ENCODE measurements around the gene SLC8A2.
A peak's percentile ranks its signal among the peaks of the same experiment; 100 is the strongest.

SLC8A2 gene

DNA sequence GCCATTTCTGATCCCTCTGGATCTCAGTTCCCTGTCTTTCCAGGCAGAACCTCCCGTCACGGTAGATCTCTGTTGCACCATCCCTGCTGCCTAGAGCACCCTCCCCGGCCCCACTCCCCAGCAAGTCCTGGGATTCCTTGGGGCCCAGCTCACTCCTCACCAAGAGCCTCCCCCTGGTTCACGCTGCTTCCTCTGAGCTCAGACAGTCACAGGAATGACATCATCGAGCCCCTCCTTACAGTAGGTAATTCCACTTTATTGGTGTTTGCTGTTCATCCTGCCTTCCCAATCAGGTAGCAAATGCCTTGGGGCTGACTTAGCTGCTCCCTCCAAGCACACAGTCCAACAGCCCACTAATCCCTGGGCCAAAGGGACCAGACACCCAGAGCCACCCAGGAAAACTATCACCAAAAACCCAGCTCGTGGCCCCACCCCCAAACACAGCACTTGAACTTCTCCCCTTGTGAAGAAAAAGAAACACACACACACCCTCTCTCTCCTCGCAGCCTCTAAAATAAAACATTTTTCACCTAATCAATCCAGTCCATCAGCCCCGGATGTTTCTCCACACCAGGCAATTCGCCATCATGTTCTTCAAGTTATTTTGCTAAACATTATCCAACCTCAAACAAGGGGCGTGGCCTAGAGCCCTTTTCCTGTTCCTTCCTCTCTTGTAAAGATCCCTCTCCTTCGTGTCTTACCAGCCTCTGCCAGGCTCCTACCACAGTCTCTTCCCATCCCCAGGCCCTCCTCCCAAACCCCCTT, 40.7 kb upstream of the SLC8A2 start:
- no peak overlapping the region for H2BK12ac ChIP-seq (ENCODE audit: low read length)
- peaks cover 5 to 15% of the 10 kb centered on the region in 2 donors for H3K4me1 ChIP-seq (ENCODE audit: control insufficient read depth in 2 of 2, insufficient read depth in 1 of 2, low read depth in 1 of 2, low read length in 2 of 2)
- no peaks in the 10 kb centered on the region for H3K36me3 ChIP-seq (replicated peaks in 1 of 2; ENCODE audit: control insufficient read depth in 2 of 2, insufficient read depth in 2 of 2, low read length in 2 of 2)
- H2AK5ac ChIP-seq (ENCODE audit: low read depth, low read length), result no peak overlapping the region
- H3K23ac ChIP-seq (ENCODE audit: low read depth, low read length, poor library complexity), result no peak overlapping the region
- H3K27me3 ChIP-seq (ENCODE audit: control insufficient read depth in 3 of 3, insufficient read depth in 3 of 3, low read depth in 1 of 3, low read length in 3 of 3), result no peaks in the 10 kb centered on the region
- no peaks in the 10 kb centered on the region for H3K9me3 ChIP-seq (replicated peaks in 1 of 2; ENCODE audit: control insufficient read depth in 2 of 2, insufficient read depth in 1 of 2, low read depth in 1 of 2, low read length in 2 of 2)
- no peak overlapping the region for H2AFZ ChIP-seq (ENCODE audit: low read length)
- no peak overlapping the region for H3K9ac ChIP-seq (ENCODE audit: low read depth, low read length, poor library complexity)
- no peak overlapping the region for H3K4ac ChIP-seq (ENCODE audit: low read length)
- no peak overlapping the region for H2BK5ac ChIP-seq (ENCODE audit: low read length)
- WGBS, 2 donors (ENCODE audit: extremely low coverage in 2 of 2, insufficient read length in 2 of 2, insufficient replicate concordance in 1 of 2), result 100% methylated on average over 1 of the region's 11 CpGs; no CpG with 5 or more reads in 1 of the 2 donors
- no peak overlapping the region for H2BK120ac ChIP-seq (ENCODE audit: low read depth, low read length)
- no peak overlapping the region for H3K14ac ChIP-seq (ENCODE audit: low read length)
- H3K4me2 ChIP-seq (ENCODE audit: insufficient read depth, low read length, poor library complexity, severe bottlenecking), result no peak overlapping the region
- no peak overlapping the region for H2BK15ac ChIP-seq (ENCODE audit: low read length)
- H4K8ac ChIP-seq (ENCODE audit: low read depth, low read length), result no peak overlapping the region
- H3K27ac ChIP-seq (replicated peaks; ENCODE audit: low read length), result no peak overlapping the region
- H3K79me1 ChIP-seq (ENCODE audit: low read depth, low read length), result peaks cover 28% of the 10 kb centered on the region
- no peak overlapping the region for H3K18ac ChIP-seq (ENCODE audit: low read length)
- H3K4me3 ChIP-seq (ENCODE audit: low read length in 2 of 2), result peak overlapping the region in 1 of 2 donors; percentile 16
- no peak for DNase-seq (ENCODE audit: low spot score)
- H4K91ac ChIP-seq (ENCODE audit: low read depth, low read length, poor library complexity), result no peak overlapping the region

DNA sequence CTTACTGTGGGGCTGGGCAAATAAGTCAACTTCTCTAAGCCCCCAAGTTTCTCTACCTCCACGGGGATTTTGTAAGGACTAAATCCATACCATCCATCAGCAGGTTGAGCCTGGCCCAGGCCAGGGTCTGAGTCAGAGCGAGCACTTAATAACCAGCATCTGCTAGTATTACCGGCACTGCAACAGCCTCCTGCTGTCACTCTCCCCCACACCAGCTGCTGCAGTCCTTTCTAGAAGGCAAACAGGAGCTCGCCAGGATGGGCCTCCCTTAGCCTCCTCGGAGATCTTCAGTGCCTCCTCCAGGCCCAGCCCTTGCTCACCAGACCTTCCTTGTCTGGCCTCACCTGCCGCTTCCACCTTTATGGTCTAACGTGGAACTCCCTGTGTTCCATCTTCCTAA, 40.0 kb upstream of the SLC8A2 start:
- H2BK5ac ChIP-seq (ENCODE audit: low read length), result no peak overlapping the region
- H3K27ac ChIP-seq (replicated peaks; ENCODE audit: low read length), result no peak overlapping the region
- H3K14ac ChIP-seq (ENCODE audit: low read length), result no peak overlapping the region
- no peak overlapping the region for H2AFZ ChIP-seq (ENCODE audit: low read length)
- no peak overlapping the region for H2BK15ac ChIP-seq (ENCODE audit: low read length)
- no peak overlapping the region for H2BK120ac ChIP-seq (ENCODE audit: low read depth, low read length)
- no peak overlapping the region for H4K91ac ChIP-seq (ENCODE audit: low read depth, low read length, poor library complexity)
- H3K36me3 ChIP-seq (replicated peaks in 1 of 2; ENCODE audit: control insufficient read depth in 2 of 2, insufficient read depth in 2 of 2, low read length in 2 of 2), result no peaks in the 10 kb centered on the region
- WGBS, 2 donors (ENCODE audit: extremely low coverage in 2 of 2, insufficient read length in 2 of 2, insufficient replicate concordance in 1 of 2), result no CpG with 5 or more reads among the region's 7 CpGs
- no peak overlapping the region for H2BK12ac ChIP-seq (ENCODE audit: low read length)
- DNase-seq (ENCODE audit: low spot score), result no peak
- no peak overlapping the region for H3K9ac ChIP-seq (ENCODE audit: low read depth, low read length, poor library complexity)
- H3K4ac ChIP-seq (ENCODE audit: low read length), result no peak overlapping the region
- no peak overlapping the region for H3K23ac ChIP-seq (ENCODE audit: low read depth, low read length, poor library complexity)
- peaks cover 5 to 18% of the 10 kb centered on the region in 2 donors for H3K4me1 ChIP-seq (ENCODE audit: control insufficient read depth in 2 of 2, insufficient read depth in 1 of 2, low read depth in 1 of 2, low read length in 2 of 2)
- no peak overlapping the region for H3K18ac ChIP-seq (ENCODE audit: low read length)
- H4K8ac ChIP-seq (ENCODE audit: low read depth, low read length), result no peak overlapping the region
- H2AK5ac ChIP-seq (ENCODE audit: low read depth, low read length), result no peak overlapping the region
- H3K4me2 ChIP-seq (ENCODE audit: insufficient read depth, low read length, poor library complexity, severe bottlenecking), result no peak overlapping the region
- no peak overlapping the region for H3K4me3 ChIP-seq (ENCODE audit: low read length in 2 of 2)
- H3K27me3 ChIP-seq (ENCODE audit: control insufficient read depth in 3 of 3, insufficient read depth in 3 of 3, low read depth in 1 of 3, low read length in 3 of 3), result no peaks in the 10 kb centered on the region
- no peaks in the 10 kb centered on the region for H3K9me3 ChIP-seq (replicated peaks in 1 of 2; ENCODE audit: control insufficient read depth in 2 of 2, insufficient read depth in 1 of 2, low read depth in 1 of 2, low read length in 2 of 2)
- peaks cover 30% of the 10 kb centered on the region for H3K79me1 ChIP-seq (ENCODE audit: low read depth, low read length)

DNA sequence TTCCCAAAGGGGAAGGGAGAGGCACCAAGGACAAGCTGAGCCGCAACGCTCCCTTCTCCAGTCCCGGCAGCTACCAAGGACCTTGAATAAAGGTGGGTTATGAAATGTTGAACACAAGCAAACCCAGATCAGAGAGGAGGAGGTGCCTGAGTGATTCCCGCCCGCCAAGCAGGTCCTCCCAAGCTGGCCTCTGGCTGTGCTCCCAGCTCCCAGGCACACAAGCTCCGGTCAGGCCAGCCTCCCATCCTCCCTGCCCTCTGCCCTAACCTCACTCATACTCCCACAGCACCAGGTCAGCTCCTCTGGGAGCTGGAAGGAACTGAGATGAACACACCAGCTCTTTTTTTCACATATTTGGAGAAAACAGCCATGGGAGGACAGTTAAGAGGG, 39.4 kb upstream of the SLC8A2 start:
- Histone ChIP-seq H4K91ac (ENCODE audit: low read depth, low read length, poor library complexity) (no peak overlapping the region), H2BK5ac (ENCODE audit: low read length) (no peak overlapping the region), H3K4me1 (ENCODE audit: control insufficient read depth in 2 of 2, insufficient read depth in 1 of 2, low read depth in 1 of 2, low read length in 2 of 2) (peaks cover 5 to 18% of the 10 kb centered on the region in 2 donors), H2BK120ac (ENCODE audit: low read depth, low read length) (no peak overlapping the region), H3K23ac (ENCODE audit: low read depth, low read length, poor library complexity) (no peak overlapping the region), H3K27me3 (ENCODE audit: control insufficient read depth in 3 of 3, insufficient read depth in 3 of 3, low read depth in 1 of 3, low read length in 3 of 3) (no peaks in the 10 kb centered on the region), H3K18ac (ENCODE audit: low read length) (no peak overlapping the region), H3K36me3 (replicated peaks in 1 of 2; ENCODE audit: control insufficient read depth in 2 of 2, insufficient read depth in 2 of 2, low read length in 2 of 2) (peaks cover 0 to 3% of the 10 kb centered on the region in 2 donors), H3K4me3 (ENCODE audit: low read length in 2 of 2) (no peak overlapping the region), H4K8ac (ENCODE audit: low read depth, low read length) (no peak overlapping the region), H3K4me2 (ENCODE audit: insufficient read depth, low read length, poor library complexity, severe bottlenecking) (no peak overlapping the region), H3K79me1 (ENCODE audit: low read depth, low read length) (peaks cover 30% of the 10 kb centered on the region), H3K4ac (ENCODE audit: low read length) (no peak overlapping the region), H2BK12ac (ENCODE audit: low read length) (no peak overlapping the region), H2AFZ (ENCODE audit: low read length) (no peak overlapping the region), H3K9ac (ENCODE audit: low read depth, low read length, poor library complexity) (peak overlapping the region; percentile 24), H2BK15ac (ENCODE audit: low read length) (no peak overlapping the region), H3K9me3 (replicated peaks in 1 of 2; ENCODE audit: control insufficient read depth in 2 of 2, insufficient read depth in 1 of 2, low read depth in 1 of 2, low read length in 2 of 2) (no peaks in the 10 kb centered on the region), H2AK5ac (ENCODE audit: low read depth, low read length) (no peak overlapping the region), H3K27ac (replicated peaks; ENCODE audit: low read length) (no peak overlapping the region), H3K14ac (ENCODE audit: low read length) (no peak overlapping the region)
- no peak for DNase-seq (ENCODE audit: low spot score)
- WGBS, 2 donors (ENCODE audit: extremely low coverage in 2 of 2, insufficient read length in 2 of 2, insufficient replicate concordance in 1 of 2), result no CpG with 5 or more reads among the region's 6 CpGs

DNA sequence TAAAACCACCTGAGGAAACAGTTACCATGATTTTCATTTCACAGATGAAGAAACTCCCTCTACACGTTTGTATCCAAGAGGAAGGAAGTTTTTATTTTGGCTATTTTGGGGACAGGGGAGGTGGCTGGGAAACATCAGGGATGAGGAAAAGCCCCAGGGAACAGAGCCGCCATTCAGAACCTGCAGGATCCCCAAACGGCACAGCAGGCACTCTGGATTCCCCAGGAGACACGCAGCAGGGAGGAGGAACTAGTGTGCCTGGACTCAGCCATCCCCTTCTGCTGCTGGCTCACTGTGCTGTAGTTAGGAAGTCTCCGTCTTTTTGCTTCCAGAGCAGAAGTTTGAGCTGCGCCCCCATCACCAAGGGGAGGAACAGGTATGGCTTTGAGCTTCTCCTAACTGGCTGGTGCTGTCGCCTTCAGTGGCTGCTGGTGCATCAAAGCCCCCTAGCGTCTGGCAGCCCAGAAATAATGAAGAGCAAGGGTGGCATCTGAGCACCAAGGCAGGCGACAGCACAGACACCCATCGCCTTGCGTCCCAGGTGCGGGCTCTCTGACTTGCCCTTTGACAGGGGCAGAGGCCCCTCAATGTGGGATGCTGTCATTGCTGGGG, 38.9 kb upstream of the SLC8A2 start:
- H3K9me3 ChIP-seq (replicated peaks in 1 of 2; ENCODE audit: control insufficient read depth in 2 of 2, insufficient read depth in 1 of 2, low read depth in 1 of 2, low read length in 2 of 2), result no peaks in the 10 kb centered on the region
- no CpG with 5 or more reads among the region's 12 CpGs for WGBS, 2 donors (ENCODE audit: extremely low coverage in 2 of 2, insufficient read length in 2 of 2, insufficient replicate concordance in 1 of 2)
- no peaks in the 10 kb centered on the region for H3K27me3 ChIP-seq (ENCODE audit: control insufficient read depth in 3 of 3, insufficient read depth in 3 of 3, low read depth in 1 of 3, low read length in 3 of 3)
- no peak overlapping the region for H2AK5ac ChIP-seq (ENCODE audit: low read depth, low read length)
- H3K27ac ChIP-seq (replicated peaks; ENCODE audit: low read length), result no peak overlapping the region
- H3K23ac ChIP-seq (ENCODE audit: low read depth, low read length, poor library complexity), result no peak overlapping the region
- no peak overlapping the region for H2BK120ac ChIP-seq (ENCODE audit: low read depth, low read length)
- H2AFZ ChIP-seq (ENCODE audit: low read length), result no peak overlapping the region
- no peak for DNase-seq (ENCODE audit: low spot score)
- H4K8ac ChIP-seq (ENCODE audit: low read depth, low read length), result no peak overlapping the region
- no peak overlapping the region for H2BK5ac ChIP-seq (ENCODE audit: low read length)
- no peak overlapping the region for H2BK15ac ChIP-seq (ENCODE audit: low read length)
- H3K4me1 ChIP-seq (ENCODE audit: control insufficient read depth in 2 of 2, insufficient read depth in 1 of 2, low read depth in 1 of 2, low read length in 2 of 2), result peaks cover 5 to 18% of the 10 kb centered on the region in 2 donors
- H3K18ac ChIP-seq (ENCODE audit: low read length), result no peak overlapping the region
- no peak overlapping the region for H4K91ac ChIP-seq (ENCODE audit: low read depth, low read length, poor library complexity)
- H3K4me2 ChIP-seq (ENCODE audit: insufficient read depth, low read length, poor library complexity, severe bottlenecking), result no peak overlapping the region
- peak overlapping the region; percentile 24 for H3K9ac ChIP-seq (ENCODE audit: low read depth, low read length, poor library complexity)
- no peak overlapping the region for H3K14ac ChIP-seq (ENCODE audit: low read length)
- peaks cover 0 to 3% of the 10 kb centered on the region in 2 donors for H3K36me3 ChIP-seq (replicated peaks in 1 of 2; ENCODE audit: control insufficient read depth in 2 of 2, insufficient read depth in 2 of 2, low read length in 2 of 2)
- no peak overlapping the region for H3K4ac ChIP-seq (ENCODE audit: low read length)
- H3K79me1 ChIP-seq (ENCODE audit: low read depth, low read length), result peaks cover 30% of the 10 kb centered on the region
- H2BK12ac ChIP-seq (ENCODE audit: low read length), result no peak overlapping the region
- H3K4me3 ChIP-seq (ENCODE audit: low read length in 2 of 2), result peak overlapping the region in 1 of 2 donors; percentile 24

All from neuronal stem cell (in vitro differentiated cells).